ENCODE results near the gene TIAM1.

The TIAM1 gene

DNA sequence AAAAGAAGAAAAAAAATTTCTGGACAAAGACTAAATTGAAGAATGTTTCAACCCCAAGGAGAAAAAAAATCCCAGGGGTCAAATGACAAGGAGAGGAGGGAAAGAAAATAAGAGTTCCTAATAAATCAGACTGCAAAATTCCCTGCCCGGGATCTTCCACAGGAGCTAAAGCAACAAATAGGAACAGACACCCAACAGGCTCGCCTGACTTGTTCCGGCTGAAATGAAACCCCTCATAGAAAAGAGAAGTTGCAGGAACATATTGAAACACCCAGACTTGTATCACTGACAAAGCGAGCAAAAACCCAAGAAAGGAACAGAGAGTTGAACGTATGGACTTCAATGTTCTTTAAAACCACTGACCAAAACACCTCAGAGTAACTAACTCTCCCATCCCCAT lies 123.0 kb downstream of the TIAM1 start:
- no peaks in the 10 kb centered on the region for H3K9me3 ChIP-seq (ENCODE audit: insufficient read depth, low read length)
- H3K4me3 ChIP-seq (ENCODE audit: low read length), result peak overlapping the region; percentile 55
- H3K4me1 ChIP-seq (ENCODE audit: low read length), result peaks cover 38% of the 10 kb centered on the region
- H4K20me1 ChIP-seq (ENCODE audit: insufficient read depth, low read length), result no peaks in the 10 kb centered on the region
- H3K27me3 ChIP-seq (ENCODE audit: low read depth, low read length), result peaks cover 6% of the 10 kb centered on the region; the same call in 1 of the 2 replicates
- H3K9ac ChIP-seq (ENCODE audit: low read length), result no peak overlapping the region
- no peaks in the 10 kb centered on the region for H3K36me3 ChIP-seq (replicated peaks; ENCODE audit: low read depth, low read length)
- no peak for TF ChIP-seq EZH2phosphoT487 (IDR thresholded peaks at IDR 0.05; ENCODE audit: low read depth)
- TF ChIP-seq, protein P1, sequence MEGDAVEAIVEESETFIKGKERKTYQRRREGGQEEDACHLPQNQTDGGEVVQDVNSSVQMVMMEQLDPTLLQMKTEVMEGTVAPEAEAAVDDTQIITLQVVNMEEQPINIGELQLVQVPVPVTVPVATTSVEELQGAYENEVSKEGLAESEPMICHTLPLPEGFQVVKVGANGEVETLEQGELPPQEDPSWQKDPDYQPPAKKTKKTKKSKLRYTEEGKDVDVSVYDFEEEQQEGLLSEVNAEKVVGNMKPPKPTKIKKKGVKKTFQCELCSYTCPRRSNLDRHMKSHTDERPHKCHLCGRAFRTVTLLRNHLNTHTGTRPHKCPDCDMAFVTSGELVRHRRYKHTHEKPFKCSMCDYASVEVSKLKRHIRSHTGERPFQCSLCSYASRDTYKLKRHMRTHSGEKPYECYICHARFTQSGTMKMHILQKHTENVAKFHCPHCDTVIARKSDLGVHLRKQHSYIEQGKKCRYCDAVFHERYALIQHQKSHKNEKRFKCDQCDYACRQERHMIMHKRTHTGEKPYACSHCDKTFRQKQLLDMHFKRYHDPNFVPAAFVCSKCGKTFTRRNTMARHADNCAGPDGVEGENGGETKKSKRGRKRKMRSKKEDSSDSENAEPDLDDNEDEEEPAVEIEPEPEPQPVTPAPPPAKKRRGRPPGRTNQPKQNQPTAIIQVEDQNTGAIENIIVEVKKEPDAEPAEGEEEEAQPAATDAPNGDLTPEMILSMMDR (IDR thresholded peaks at IDR 0.05; ENCODE audit: low read depth, low read length), result no peak
- H2AFZ ChIP-seq (ENCODE audit: low read depth, low read length), result no peak overlapping the region
- H3K27ac ChIP-seq (ENCODE audit: low read length), result peak overlapping the region; percentile 19; the same call in 1 of the 2 replicates
- H3K4me2 ChIP-seq (ENCODE audit: low read length), result peak overlapping the region; percentile 81
- no peaks in the 10 kb centered on the region for H3K79me2 ChIP-seq (ENCODE audit: low read length)

DNA sequence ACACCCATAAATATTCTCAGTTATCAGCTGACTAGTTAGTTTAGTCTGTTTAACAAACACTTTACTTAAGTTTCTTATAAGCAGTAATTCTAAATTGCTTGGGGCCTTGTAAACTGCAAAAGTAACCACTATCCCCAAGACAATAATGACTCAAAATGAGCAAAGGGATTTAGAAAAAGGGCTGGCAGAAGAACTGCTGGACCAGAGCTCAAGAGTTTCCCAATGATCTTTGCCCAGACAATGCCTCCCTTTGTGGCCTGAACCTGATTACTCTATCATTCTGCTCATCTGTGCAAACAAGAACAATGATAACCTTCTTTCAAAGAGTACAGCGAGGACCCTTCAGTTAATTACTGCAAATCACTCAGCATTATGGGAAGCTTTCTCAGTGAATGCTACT lies 123.5 kb downstream of the TIAM1 start:
- H3K79me2 ChIP-seq (ENCODE audit: low read length), result no peaks in the 10 kb centered on the region
- no peaks in the 10 kb centered on the region for H4K20me1 ChIP-seq (ENCODE audit: insufficient read depth, low read length)
- H3K27me3 ChIP-seq (ENCODE audit: low read depth, low read length), result peaks cover 6% of the 10 kb centered on the region; the same call in 1 of the 2 replicates
- H3K4me3 ChIP-seq (ENCODE audit: low read length), result peak overlapping the region; percentile 55
- peak overlapping the region; percentile 81 for H3K4me2 ChIP-seq (ENCODE audit: low read length)
- TF ChIP-seq EZH2phosphoT487 (IDR thresholded peaks at IDR 0.05; ENCODE audit: low read depth), result no peak
- TF ChIP-seq, protein P1 (IDR thresholded peaks at IDR 0.05; ENCODE audit: low read depth, low read length), result no peak
- H3K27ac ChIP-seq (ENCODE audit: low read length), result no peak overlapping the region
- no peak overlapping the region for H3K9ac ChIP-seq (ENCODE audit: low read length)
- no peak overlapping the region for H2AFZ ChIP-seq (ENCODE audit: low read depth, low read length)
- H3K9me3 ChIP-seq (ENCODE audit: insufficient read depth, low read length), result no peaks in the 10 kb centered on the region
- H3K4me1 ChIP-seq (ENCODE audit: low read length), result peaks cover 38% of the 10 kb centered on the region
- H3K36me3 ChIP-seq (replicated peaks; ENCODE audit: low read depth, low read length), result no peaks in the 10 kb centered on the region

DNA sequence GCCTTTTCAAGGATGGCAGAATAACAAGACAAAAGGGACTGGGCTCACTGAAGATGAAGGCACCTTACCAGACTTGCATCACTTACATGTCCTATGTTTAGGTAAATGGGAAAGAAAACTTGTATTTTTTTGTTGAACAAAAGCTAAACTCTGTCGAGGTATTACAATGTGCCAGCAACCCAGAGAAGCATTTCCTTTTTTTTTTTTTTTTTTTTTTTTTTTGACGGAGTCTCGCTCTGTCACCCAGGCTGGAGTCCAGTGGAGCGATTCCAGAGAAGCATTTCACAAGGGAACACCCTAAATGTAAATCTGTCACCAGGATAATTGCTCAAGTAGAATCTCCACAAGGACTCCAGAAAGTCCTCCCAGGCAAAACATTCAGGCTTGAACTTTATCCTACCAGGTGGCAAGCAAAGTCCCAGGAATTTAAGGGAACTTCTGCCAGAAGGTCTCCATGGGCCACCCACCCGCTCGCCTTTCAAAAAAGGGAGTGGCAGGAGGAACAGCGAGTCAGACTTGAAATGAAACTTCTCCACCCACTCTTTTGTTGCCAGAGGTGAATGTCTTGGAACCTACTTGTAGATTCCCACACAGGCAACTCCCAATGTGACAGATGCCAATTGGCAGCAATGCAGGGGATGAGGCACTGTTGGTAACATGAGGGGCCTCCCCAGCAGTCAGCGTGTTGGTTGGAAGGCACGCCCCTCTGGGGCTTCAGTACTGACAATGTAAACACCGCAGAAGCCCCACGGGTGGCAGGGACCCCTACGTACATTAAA lies 125.0 kb downstream of the TIAM1 start:
- no peaks in the 10 kb centered on the region for H3K9me3 ChIP-seq (ENCODE audit: insufficient read depth, low read length)
- H3K36me3 ChIP-seq (replicated peaks; ENCODE audit: low read depth, low read length), result no peaks in the 10 kb centered on the region
- peaks cover 6% of the 10 kb centered on the region; the same call in 1 of the 2 replicates for H3K27me3 ChIP-seq (ENCODE audit: low read depth, low read length)
- TF ChIP-seq EZH2phosphoT487 (IDR thresholded peaks at IDR 0.05; ENCODE audit: low read depth), result no peak
- TF ChIP-seq, protein P1 (IDR thresholded peaks at IDR 0.05; ENCODE audit: low read depth, low read length), result no peak
- H3K27ac ChIP-seq (ENCODE audit: low read length), result no peak overlapping the region
- peak overlapping the region; percentile 83 for H3K4me2 ChIP-seq (ENCODE audit: low read length)
- no peak overlapping the region for H3K9ac ChIP-seq (ENCODE audit: low read length)
- peak overlapping the region; percentile 64 for H3K4me3 ChIP-seq (ENCODE audit: low read length)
- no peaks in the 10 kb centered on the region for H3K79me2 ChIP-seq (ENCODE audit: low read length)
- peak overlapping the region; percentile 14; the same call in 1 of the 2 replicates for H2AFZ ChIP-seq (ENCODE audit: low read depth, low read length)
- H3K4me1 ChIP-seq (ENCODE audit: low read length), result peaks cover 38% of the 10 kb centered on the region
- no peaks in the 10 kb centered on the region for H4K20me1 ChIP-seq (ENCODE audit: insufficient read depth, low read length)

DNA sequence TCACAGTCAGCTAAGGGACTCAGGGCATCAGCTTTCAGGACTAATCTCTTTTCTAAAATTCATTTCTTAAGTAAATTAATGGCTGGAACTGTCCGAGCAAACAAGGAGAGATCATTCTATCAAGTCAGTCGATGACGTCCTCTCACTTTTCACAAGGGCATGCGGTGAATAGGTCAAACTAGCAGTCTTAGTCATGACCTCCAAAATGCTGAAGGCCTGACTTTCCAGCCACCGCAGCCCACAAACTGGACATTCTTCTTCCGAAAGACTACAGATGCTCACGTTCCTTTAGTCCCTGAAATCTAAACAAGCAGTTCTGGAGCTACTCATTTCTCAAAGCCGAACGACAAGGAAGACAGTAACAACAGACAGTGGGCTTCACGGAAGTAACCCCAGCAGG lies 127.9 kb downstream of the TIAM1 start:
- H3K4me2 ChIP-seq (ENCODE audit: low read length), result no peak overlapping the region
- no peaks in the 10 kb centered on the region for H3K79me2 ChIP-seq (ENCODE audit: low read length)
- H3K4me3 ChIP-seq (ENCODE audit: low read length), result no peak overlapping the region
- peaks cover 26% of the 10 kb centered on the region for H3K4me1 ChIP-seq (ENCODE audit: low read length)
- H3K27me3 ChIP-seq (ENCODE audit: low read depth, low read length), result peaks cover 6% of the 10 kb centered on the region; the same call in 1 of the 2 replicates
- no peak overlapping the region for H2AFZ ChIP-seq (ENCODE audit: low read depth, low read length)
- no peaks in the 10 kb centered on the region for H3K36me3 ChIP-seq (replicated peaks; ENCODE audit: low read depth, low read length)
- H3K27ac ChIP-seq (ENCODE audit: low read length), result no peak overlapping the region
- no peaks in the 10 kb centered on the region for H3K9me3 ChIP-seq (ENCODE audit: insufficient read depth, low read length)
- TF ChIP-seq, protein P1 (IDR thresholded peaks at IDR 0.05; ENCODE audit: low read depth, low read length), result no peak
- TF ChIP-seq EZH2phosphoT487 (IDR thresholded peaks at IDR 0.05; ENCODE audit: low read depth), result no peak
- H3K9ac ChIP-seq (ENCODE audit: low read length), result no peak overlapping the region
- H4K20me1 ChIP-seq (ENCODE audit: insufficient read depth, low read length), result no peaks in the 10 kb centered on the region

All from OCI-LY3 (cell line).